GM18505 (cell line): ENCODE measurements around the gene CHID1.

Experiments used
- ATAC-seq: cut with Tn5 transposase; IDR thresholded peaks from one replicate; pipeline ENCODE4 v1.9.1; 2021; ENCODE audit not compliant: unreplicated experiment
- POLR2A ChIP-seq: IDR thresholded peaks from 4 replicates; pipeline ENCODE4 v1.6.1; 2011; ENCODE audit warnings: borderline replicate concordance; ENCODE audit not compliant: insufficient read depth, insufficient read length; ENCODE audit errors: extremely low read depth

The CHID1 gene

DNA sequence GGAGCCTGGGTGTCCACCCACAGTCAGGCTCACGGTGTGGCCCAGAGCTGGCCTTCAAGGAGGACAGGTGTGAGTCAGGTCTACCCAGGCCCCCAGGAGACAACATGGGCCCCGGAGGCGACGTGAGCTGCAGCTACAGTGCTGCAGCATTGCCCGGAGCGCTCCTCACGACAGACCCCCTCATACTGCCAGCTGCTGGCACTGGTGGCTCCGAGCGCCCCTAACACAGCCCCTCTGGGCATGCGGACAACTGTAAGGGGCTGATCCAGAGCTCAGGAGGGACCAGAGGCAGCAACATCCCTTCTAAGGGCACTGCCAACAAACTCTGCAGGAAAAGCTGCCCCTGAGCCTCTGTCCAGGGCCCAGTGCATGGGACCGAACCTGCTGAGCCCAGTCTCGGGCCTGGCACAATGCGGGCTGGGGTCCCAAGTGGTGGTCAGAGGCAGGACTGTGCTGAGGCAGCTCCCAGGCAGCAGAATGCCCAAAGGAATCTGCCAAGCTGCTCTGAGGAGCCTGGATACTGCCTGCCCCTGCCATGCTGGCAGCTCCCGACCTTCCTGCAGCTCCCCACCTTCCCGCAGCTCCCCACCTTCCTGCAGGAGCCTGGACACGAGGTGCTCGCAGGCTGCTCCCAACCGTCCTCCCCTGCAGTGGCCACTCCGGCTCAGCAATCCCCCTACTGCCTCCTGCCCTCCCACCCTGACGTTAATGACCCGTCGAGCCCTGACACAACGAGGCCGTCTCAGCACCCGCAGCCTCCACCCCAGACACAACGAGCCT is 15.1 kb downstream of the CHID1 start:
- no peak for ATAC-seq

DNA sequence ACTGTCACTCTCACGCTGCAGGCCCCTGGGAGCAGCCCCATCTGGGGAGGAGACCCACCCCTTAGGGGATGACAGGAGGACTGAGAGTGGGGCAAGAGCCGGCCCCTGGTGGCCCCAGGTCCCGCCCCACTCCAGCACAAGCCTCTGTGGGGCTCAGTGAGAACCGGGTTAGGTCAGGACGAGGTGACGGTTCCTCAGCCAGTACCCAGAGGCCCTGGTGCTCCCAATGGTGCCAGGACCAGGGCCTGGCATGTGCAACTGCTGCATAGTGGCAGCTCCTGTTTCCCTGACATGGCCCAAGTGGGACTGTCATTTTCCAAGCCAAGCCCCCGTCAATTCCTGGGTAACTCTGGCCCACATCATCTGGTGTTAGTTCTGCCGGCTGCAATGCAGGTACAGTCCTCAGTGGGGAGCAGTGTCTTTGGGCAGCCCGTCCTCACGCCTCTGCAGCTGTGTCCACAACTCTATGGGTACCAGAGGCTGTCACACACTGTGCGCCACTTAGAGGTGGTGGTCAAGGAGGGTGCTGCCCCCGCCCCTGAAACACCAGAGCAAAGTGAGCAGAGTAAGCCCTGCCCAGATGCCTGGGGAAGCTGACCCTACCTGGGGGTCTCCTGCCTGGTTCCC is 15.9 kb downstream of the CHID1 start:
- no peak for ATAC-seq
- no peak for TF ChIP-seq POLR2A

More for the DNA sequence above, 15.1 kb downstream of the CHID1 start:
- no peak for TF ChIP-seq POLR2A

DNA sequence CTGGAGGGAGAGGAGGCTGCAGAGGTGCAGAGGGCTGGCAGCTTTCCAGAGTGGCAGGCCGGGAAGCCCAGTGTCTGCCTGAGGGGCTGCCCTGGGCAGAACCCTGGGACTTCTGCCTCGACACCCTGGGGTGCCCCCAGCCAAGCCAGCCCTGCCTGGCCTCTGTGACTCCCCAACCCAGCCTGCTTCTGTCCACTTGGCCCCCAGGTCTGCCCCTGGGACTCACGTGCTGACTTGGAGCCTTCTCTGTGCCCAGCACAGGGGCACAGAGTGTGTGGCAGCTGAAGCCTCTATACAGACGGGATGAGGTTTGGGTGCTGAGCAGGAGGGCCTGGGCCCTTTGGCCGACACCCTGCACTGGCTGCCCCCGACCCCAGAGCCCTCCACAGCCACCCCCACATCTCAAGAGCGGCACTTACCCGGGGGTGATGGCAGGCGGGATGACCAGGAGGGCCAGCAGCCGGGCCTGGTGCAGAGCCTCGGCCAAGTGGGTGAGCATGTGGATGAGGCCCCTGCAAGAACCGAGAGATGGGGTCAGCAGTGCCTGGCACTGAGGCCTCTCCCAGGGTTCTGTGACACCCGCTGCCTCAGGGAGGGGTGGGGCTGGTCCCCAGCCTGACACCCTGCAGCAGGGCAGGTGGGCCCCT is 17.5 kb downstream of the CHID1 start:
- ATAC-seq, result no peak
- no peak for TF ChIP-seq POLR2A

DNA sequence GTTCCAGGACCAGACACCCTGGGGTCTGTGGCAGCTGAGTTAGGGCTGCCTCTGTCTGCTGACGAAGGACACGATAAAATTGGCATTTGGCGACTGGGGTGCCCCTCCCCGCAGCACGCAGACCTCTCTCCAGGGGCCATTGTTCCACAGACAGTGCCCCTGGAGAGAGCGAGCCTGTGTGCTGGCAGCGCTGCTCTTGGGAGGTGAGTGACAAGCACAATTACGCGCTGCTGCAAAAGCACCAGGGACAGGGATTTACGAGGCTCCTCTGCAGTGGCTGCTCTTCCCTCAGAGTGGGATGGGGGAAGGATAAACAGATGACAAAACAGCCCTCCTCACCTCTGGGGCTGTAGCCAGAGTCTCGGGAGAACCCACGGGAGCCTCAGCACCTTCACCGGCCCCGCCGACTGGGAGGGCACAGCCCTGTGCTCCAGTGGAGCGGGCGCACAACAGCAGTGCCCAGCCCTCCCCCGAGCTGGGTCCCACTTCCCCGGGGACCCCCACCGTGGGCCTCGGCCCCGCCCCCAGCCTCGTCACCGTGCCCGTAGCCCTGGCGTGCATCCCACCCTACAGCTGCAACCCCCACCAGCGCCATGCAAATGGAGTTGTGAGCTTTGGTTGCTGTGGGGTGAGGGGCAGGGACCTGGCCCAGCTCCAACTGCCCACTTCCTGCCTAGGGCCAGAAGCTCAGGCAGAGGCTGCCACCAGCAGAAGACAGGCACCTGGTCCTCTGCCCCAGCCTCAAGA is 19.6 kb downstream of the CHID1 start:
- ATAC-seq, result no peak
- TF ChIP-seq POLR2A, result no peak

DNA sequence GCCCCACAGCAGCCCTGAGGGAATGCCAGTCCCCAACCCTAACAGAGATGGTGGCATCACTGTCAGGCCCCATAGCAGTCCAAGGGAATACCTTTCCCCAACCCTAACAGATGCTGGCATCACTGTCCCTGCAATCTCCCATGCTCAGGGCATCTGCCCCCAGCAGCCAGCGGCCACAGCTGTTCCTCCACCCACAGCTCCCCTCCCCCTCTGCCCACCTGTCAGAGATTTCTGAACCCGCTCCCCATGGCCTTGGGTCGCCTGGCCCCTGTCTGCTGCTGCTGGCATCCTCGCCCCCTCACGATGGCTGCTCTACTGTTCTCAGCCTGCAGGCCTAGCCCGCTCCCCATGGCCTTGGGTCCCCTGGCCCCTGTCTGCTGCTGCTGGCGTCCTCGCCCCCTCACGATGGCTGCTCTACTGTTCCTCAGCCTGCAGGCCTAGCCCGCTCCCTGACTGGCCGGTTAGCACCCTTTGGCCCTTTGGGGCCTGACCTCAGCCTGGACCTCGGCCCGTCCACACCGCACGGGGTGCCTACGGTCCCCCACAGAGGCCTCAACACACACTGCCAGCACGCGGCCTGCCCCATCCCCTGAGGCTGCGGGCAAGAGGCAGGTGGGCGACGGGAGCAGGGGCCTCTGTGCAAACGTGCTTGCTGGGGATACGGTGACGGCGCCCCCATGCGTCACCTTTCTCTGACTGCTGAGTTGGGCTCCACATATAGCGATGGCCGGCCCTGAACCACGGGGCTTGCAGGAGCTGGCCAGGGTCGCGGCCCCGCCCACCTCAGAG is 20.7 kb downstream of the CHID1 start:
- no peak for TF ChIP-seq POLR2A
- ATAC-seq, result no peak

DNA sequence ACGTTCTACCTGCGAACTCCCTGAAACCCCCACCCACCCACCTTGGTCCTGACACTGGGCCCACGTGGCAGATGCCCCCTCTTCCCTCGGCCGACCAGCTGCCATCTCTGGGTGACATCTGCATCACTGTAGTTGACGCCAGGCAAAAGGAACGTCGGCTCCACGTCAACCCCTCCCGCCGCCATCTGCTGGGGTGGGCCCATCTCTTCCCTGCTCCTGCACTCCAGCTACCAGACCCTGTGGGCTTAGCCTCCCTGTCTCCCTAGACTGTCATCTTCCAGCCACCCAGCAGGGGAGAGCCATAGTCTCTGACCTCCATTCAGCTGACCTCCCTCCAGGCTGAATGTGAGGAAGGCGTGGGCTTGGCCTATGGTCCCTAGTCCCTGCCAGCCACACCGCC is 21.4 kb downstream of the CHID1 start:
- no peak for TF ChIP-seq POLR2A
- ATAC-seq, result no peak

DNA sequence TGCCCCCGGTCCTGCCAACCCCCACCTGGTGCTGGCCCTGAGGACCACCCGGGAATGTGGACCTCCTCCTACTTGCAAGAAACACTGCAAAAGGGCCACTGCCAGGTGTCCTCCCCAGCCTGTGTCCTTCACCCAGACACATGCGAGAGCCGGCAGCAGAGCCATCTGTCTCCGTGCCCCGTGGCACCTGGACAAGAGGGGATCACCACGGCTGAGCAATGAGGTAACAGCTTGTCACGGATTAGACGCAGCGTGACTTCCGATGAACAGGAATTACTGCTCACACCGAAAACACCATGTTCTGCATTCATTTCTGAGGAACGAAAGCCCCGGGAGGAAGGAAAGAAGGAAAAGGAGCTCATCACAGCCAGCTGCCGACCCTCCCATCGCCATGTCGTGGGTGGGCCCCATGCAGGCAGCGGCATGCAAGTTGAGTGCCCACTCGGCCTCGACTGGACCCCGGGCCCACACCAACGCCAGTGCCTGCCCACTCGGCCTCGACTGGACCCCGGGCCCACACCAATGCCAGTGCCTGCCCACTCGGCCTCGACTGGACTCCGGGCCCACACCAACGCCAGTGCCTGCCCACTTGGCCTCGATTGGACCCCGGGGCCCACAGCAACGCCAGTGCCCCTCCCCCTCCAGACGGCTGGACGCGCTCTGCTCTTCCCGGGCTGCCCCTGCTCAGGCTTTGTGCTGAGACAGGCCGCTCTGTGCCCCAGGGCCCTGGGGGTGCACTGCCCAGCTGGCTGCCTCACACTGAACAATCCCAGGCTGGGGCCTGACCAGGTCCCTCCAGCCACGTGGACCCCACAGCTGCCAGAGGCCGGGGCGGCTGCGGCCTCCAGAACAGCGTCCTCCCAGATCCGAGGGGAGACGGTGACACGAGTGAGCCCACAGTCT is 22.0 kb downstream of the CHID1 start:
- no peak for TF ChIP-seq POLR2A
- no peak for ATAC-seq

DNA sequence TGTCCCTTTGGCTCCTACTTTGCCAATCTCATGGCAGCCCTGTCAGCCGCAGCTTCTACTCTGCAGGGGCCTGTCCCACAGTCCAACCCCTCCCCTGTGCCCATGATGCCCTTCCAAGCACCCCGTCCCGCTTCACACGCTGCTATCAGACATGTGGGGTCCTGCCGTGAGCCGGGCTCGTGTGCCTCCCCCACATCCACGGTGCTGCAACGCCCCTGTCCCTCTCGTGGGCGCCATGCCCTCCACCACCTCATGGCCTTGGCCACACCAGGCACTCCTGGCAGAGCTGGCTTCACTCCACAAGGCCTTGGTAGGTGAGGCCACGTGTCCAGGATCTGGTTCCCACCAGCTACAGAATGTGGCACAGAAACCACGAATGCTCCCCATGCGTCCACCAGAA is 23.0 kb downstream of the CHID1 start:
- no peak for TF ChIP-seq POLR2A
- ATAC-seq, result no peak

DNA sequence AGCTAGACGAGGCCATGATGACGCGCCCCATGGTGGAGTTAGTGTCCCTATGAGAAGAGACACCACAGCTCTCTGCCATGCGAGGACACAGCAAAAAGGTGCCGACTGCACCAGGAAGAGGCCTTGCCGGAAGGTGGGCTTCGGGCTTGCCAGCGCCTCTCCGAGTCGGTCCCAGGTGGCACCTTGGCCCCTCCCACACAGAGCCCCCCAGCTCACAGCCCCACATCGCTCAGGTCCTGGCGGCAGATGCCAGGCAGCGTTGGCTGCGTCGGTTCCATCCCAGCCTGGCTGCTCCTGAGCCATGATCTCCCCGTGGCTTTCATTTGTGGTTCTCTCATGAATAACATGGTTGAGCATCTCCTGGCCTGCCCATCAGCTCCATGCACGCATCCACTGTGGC is 24.0 kb downstream of the CHID1 start:
- no peak for TF ChIP-seq POLR2A
- no peak for ATAC-seq

DNA sequence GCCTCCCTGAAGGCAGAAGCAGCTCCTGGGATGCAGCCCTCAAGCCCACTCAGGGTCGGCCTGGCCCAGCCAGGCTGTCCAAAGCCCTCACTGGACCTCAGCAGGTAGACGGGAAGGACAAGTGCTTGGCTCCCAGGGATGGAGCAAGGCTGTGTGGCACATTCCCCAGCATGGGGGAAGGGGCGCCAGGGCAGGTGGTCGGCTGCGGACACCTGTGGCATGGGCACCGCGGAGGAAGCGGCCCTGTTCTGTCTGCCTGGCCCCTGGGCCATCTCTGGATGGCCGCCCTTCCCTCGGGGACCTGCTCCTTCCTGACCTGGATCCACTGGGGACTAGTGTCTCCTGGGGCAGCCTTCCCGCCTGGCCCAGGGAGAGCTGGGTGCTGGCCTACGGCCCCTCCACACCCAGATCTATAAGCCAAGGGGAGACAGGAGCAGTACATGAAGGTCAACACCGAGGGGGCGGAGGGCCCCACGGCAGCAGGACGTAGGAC is 26.0 kb downstream of the CHID1 start:
- TF ChIP-seq POLR2A, result no peak
- ATAC-seq, result no peak

DNA sequence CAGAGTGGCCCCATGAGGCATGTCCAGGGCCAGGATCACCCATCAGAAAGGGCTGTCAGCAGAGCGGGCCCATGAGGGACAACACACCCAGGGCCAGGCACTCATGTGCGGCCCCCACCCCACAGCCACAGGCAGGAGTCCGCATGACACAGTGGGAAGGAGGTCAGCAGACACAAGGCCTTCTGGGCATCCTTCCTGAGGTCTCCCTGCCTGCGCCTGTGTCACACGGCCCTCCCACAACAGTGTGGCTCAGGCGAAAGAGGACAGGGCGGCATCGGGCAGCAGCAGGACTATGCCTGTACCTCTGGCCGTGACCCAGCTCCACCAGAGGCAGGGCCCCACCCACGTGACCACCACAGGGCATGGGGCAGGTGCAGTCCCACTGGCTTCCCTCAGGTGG is 27.1 kb downstream of the CHID1 start:
- no peak for TF ChIP-seq POLR2A
- ATAC-seq, result no peak

DNA sequence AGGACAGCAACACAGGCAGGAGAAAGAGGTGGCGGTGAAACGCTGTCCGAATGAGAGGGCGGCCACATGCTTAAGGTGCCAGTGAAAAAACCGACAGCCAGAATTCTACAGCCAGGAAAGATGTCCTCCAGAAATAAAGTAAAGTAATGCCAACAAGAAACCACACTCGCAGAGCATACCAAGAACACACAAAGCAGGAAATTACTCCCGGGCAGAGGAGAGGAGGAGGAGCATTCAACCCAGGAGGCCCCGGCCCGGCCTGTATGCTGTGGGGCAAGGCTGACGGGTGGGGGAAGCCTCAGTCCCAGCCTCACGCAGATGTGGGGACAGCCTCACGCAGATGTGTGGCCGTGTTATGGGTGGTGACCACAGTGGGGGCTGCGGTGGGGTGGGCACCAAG is 28.0 kb downstream of the CHID1 start:
- TF ChIP-seq POLR2A, result no peak
- no peak for ATAC-seq
